Choroid plexus epithelial cell (primary cell): ENCODE data around the gene NEURL2.
"Not testable (repeated sequence)": the region's sequence is repeated elsewhere in the genome, so short reads cannot be mapped to it uniquely, and the experiment has no call there.

ENCODE experiments used
- DNase-seq: peaks from one replicate; pipeline ENCODE4 v3.0.0-alpha.2; 2010; ENCODE audit warnings: low read depth
- H3K4me3 ChIP-seq: 2 replicates; pipeline ENCODE4 v1.5.1; 2011; ENCODE audit warnings: low read depth, mild to moderate bottlenecking, control low read depth, low read length, moderate library complexity
- CTCF ChIP-seq: conservative IDR thresholded peaks from 2 replicates; pipeline ENCODE4 v1.5.1; 2011; ENCODE audit warnings: low read depth, mild to moderate bottlenecking, control low read depth, inconsistent platforms, low read length, moderate library complexity

The NEURL2 gene

GRCh38 chr20:45934586-45935415, 43.8 kb upstream of the NEURL2 start, which contains the start of gene PCIF1:
Gene PCIF1 (plus strand): TSS chr20:45934683. CDS start chr20:45939000, 4,317 bp downstream.
- no peak for TF ChIP-seq CTCF
- peak within 1 kb of the TSS; percentile 98 for H3K4me3 ChIP-seq
- DNase-seq: peak; percentile 99

GRCh38 chr20:45934046-45934585, 43.1 kb upstream of the NEURL2 start:
- H3K4me3 ChIP-seq: peak overlapping the region; percentile 98
- peak; percentile 53 for DNase-seq
- TF ChIP-seq CTCF: no peak

- peak overlapping the region; percentile 98 for H3K4me3 ChIP-seq
These were observed 42.4 kb upstream of the NEURL2 start for GRCh38 chr20:45933266-45934045.

GRCh38 chr20:45931680-45932079, 40.7 kb upstream of the NEURL2 start:
- H3K4me3 ChIP-seq, DNase-seq: not testable (repeated sequence)

More at GRCh38 chr20:45933266-45934045, 42.4 kb upstream of the NEURL2 start:
- TF ChIP-seq CTCF: peak; percentile 56
- DNase-seq: peak; percentile 89

GRCh38 chr20:45927071-45927878, 36.3 kb upstream of the NEURL2 start:
- H3K4me3 ChIP-seq: no peak overlapping the region
- no peak for TF ChIP-seq CTCF
- no peak for DNase-seq

- DNase-seq: no peak
- H3K4me3 ChIP-seq: no peak overlapping the region
- no peak for TF ChIP-seq CTCF
These were observed 35.7 kb upstream of the NEURL2 start for GRCh38 chr20:45926731-45927070.
